NT2/D1 (cell line): ENCODE data around the gene NUTM2E.
"Not testable (repeated sequence)": the region's sequence is repeated elsewhere in the genome, so short reads cannot be mapped to it uniquely, and the experiment has no call there.

Source experiments
- DNase-seq: peaks from one replicate; pipeline ENCODE4 v3.0.0-alpha.2; 2011; ENCODE audit warnings: low read depth, low spot score
- H3K27me3 ChIP-seq: 2 replicates; pipeline ENCODE4 v1.6.0; 2011; ENCODE audit warnings: mild to moderate bottlenecking; ENCODE audit not compliant: insufficient read length, insufficient read depth
- H3K36me3 ChIP-seq: 2 replicates; pipeline ENCODE4 v1.6.1; 2011; ENCODE audit warnings: mild to moderate bottlenecking, low read length, mixed read lengths; ENCODE audit not compliant: insufficient read depth, insufficient read length
- H3K4me1 ChIP-seq: 2 replicates; pipeline ENCODE4 v1.5.1; 2011; ENCODE audit not compliant: insufficient read depth, insufficient read length
- H3K4me3 ChIP-seq: 2 replicates; pipeline ENCODE4 v1.5.1; 2011; ENCODE audit warnings: low read depth; ENCODE audit not compliant: insufficient read length
- H3K9ac ChIP-seq: 2 replicates; pipeline ENCODE4 v1.6.0; 2011; ENCODE audit warnings: low read depth; ENCODE audit not compliant: insufficient read length
- H3K9me3 ChIP-seq: 2 replicates; pipeline ENCODE4 v1.5.1; 2011; ENCODE audit warnings: mild to moderate bottlenecking, low read length; ENCODE audit not compliant: insufficient read depth

Gene NUTM2E

GRCh38 chr10:79869439-79870097 lies 43.0 kb downstream of the NUTM2E start:
- H3K9ac ChIP-seq, H3K9me3 ChIP-seq, DNase-seq, H3K27me3 ChIP-seq, H3K36me3 ChIP-seq, H3K4me1 ChIP-seq, H3K4me3 ChIP-seq: not testable (repeated sequence)

- not testable (repeated sequence) for H3K36me3 ChIP-seq, H3K4me3 ChIP-seq, H3K27me3 ChIP-seq, H3K9ac ChIP-seq, H3K9me3 ChIP-seq, H3K4me1 ChIP-seq, DNase-seq
Measured at GRCh38 chr10:79871729-79872128, 45.2 kb downstream of the NUTM2E start.
